Peyer's patch (tissue), 4 donors: ENCODE measurements around the gene ACAP1.

Source experiments
- POLR2A ChIP-seq, 2 donors: fragments of 450-650 bp; IDR thresholded peaks; one replicate each; pipeline ENCODE4 v1.5.1; 2017; ENCODE audit warnings: antibody characterized with exemption in 2 of 2, mild to moderate bottlenecking in 2 of 2, moderate library complexity in 2 of 2
- TF ChIP-seq, protein P1 (sequence below), 6 experiments: fragments of 450-650 bp in 4 of 6; fragments of 200-600 bp in 2 of 6; sonication (generic) in 1 of 6; IDR thresholded peaks; one replicate each; pipeline ENCODE4 v1.5.1; 2017 to 2019; ENCODE audit warnings: antibody characterized with exemption in 6 of 6, mild to moderate bottlenecking in 3 of 6, moderate library complexity in 1 of 6

DNA sequence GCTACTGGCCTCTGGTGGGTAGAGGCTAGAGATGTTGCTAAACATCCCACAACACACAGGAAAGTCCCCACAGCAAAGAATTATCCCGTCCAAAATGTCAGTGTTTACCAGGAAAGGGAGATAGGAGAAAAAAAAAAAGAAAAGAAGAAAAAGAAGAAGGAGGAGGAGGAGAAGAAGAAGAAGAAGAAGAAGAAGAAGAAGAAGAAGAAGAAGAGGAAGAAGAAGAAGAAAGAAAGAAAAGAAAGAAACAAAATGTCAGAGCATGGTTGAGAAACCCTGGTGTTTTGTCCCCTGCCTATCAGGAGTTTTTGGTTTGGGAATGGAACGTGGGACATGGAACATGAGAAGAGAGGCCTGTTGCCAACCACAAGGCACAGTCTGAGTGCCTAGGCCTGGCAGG lies 21.1 kb downstream of the ACAP1 start:
- TF ChIP-seq, protein P1, sequence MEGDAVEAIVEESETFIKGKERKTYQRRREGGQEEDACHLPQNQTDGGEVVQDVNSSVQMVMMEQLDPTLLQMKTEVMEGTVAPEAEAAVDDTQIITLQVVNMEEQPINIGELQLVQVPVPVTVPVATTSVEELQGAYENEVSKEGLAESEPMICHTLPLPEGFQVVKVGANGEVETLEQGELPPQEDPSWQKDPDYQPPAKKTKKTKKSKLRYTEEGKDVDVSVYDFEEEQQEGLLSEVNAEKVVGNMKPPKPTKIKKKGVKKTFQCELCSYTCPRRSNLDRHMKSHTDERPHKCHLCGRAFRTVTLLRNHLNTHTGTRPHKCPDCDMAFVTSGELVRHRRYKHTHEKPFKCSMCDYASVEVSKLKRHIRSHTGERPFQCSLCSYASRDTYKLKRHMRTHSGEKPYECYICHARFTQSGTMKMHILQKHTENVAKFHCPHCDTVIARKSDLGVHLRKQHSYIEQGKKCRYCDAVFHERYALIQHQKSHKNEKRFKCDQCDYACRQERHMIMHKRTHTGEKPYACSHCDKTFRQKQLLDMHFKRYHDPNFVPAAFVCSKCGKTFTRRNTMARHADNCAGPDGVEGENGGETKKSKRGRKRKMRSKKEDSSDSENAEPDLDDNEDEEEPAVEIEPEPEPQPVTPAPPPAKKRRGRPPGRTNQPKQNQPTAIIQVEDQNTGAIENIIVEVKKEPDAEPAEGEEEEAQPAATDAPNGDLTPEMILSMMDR (IDR thresholded peaks at IDR 0.05) = no peak
- TF ChIP-seq POLR2A (IDR thresholded peaks at IDR 0.05) = no peak
